Measurements from ENCODE around the gene PPP2R5E.

PPP2R5E gene

DNA sequence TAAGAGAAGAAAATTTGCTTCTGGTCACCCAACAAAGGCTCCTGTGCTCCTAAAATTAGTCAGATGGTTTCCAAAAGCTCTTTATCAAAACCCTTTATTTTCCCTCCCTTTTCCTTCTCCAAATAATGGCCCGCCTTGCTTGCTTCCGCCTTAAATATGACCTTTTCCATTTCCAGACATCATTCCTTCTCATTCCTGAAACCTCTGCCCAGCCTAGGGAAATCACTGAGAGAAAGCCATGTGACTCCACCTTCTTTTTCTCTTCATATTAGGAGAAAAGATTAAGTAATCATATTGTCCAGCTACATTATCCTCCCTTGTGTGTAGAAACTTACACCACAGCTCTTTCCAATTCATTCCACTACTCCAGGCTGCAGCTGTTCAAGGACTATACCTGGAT lies 148.7 kb downstream of the PPP2R5E start:
- Histone ChIP-seq H3K9ac (ENCODE audit: insufficient read length, low read depth) (no peak overlapping the region), H3K4me3 (ENCODE audit: insufficient read length, low read depth) (no peak overlapping the region), H3K9me3 (ENCODE audit: insufficient read depth, low read length) (no peaks in the 10 kb centered on the region), H3K27me3 (ENCODE audit: insufficient read depth, insufficient read length) (no peaks in the 10 kb centered on the region), H3K4me1 (ENCODE audit: insufficient read depth, insufficient read length) (no peaks in the 10 kb centered on the region), H3K36me3 (ENCODE audit: insufficient read depth, insufficient read length, low read length) (peaks cover 20% of the 10 kb centered on the region)
- no peak for DNase-seq (ENCODE audit: low read depth, low spot score)
- no peak for TF ChIP-seq ZNF274 (IDR thresholded peaks at IDR 0.05; ENCODE audit: low read depth, low read length)
- no peak for TF ChIP-seq YY1 (IDR thresholded peaks at IDR 0.05; ENCODE audit: insufficient read depth, insufficient read length)
- TF ChIP-seq SUZ12 (IDR thresholded peaks at IDR 0.05; ENCODE audit: extremely low read depth, insufficient read depth, insufficient read length), result no peak

GRCh38 chr14:63393012-63393411 lies 150.2 kb downstream of the PPP2R5E start:
- TF ChIP-seq YY1 (IDR thresholded peaks at IDR 0.05; ENCODE audit: insufficient read depth, insufficient read length) (no peak), ZNF274 (IDR thresholded peaks at IDR 0.05; ENCODE audit: low read depth, low read length) (no peak), SUZ12 (IDR thresholded peaks at IDR 0.05; ENCODE audit: extremely low read depth, insufficient read depth, insufficient read length) (no peak)
- H3K27me3 ChIP-seq (ENCODE audit: insufficient read depth, insufficient read length), result no peaks in the 10 kb centered on the region
- no peak for DNase-seq (ENCODE audit: low read depth, low spot score)
- no peaks in the 10 kb centered on the region for H3K9me3 ChIP-seq (ENCODE audit: insufficient read depth, low read length)
- no peak overlapping the region for H3K4me3 ChIP-seq (ENCODE audit: insufficient read length, low read depth)
- no peak overlapping the region for H3K9ac ChIP-seq (ENCODE audit: insufficient read length, low read depth)
- peaks cover 32% of the 10 kb centered on the region for H3K36me3 ChIP-seq (ENCODE audit: insufficient read depth, insufficient read length, low read length)
- H3K4me1 ChIP-seq (ENCODE audit: insufficient read depth, insufficient read length), result no peaks in the 10 kb centered on the region

GRCh38 chr14:63392236-63392635 lies 150.9 kb downstream of the PPP2R5E start:
- Histone ChIP-seq H3K27me3 (ENCODE audit: insufficient read depth, insufficient read length) (no peaks in the 10 kb centered on the region), H3K9ac (ENCODE audit: insufficient read length, low read depth) (no peak overlapping the region), H3K9me3 (ENCODE audit: insufficient read depth, low read length) (no peaks in the 10 kb centered on the region), H3K4me1 (ENCODE audit: insufficient read depth, insufficient read length) (no peaks in the 10 kb centered on the region), H3K36me3 (ENCODE audit: insufficient read depth, insufficient read length, low read length) (peaks cover 38% of the 10 kb centered on the region), H3K4me3 (ENCODE audit: insufficient read length, low read depth) (no peak overlapping the region)
- TF ChIP-seq ZNF274 (IDR thresholded peaks at IDR 0.05; ENCODE audit: low read depth, low read length) (no peak), YY1 (IDR thresholded peaks at IDR 0.05; ENCODE audit: insufficient read depth, insufficient read length) (no peak), SUZ12 (IDR thresholded peaks at IDR 0.05; ENCODE audit: extremely low read depth, insufficient read depth, insufficient read length) (no peak)
- DNase-seq (ENCODE audit: low read depth, low spot score), result no peak

DNA sequence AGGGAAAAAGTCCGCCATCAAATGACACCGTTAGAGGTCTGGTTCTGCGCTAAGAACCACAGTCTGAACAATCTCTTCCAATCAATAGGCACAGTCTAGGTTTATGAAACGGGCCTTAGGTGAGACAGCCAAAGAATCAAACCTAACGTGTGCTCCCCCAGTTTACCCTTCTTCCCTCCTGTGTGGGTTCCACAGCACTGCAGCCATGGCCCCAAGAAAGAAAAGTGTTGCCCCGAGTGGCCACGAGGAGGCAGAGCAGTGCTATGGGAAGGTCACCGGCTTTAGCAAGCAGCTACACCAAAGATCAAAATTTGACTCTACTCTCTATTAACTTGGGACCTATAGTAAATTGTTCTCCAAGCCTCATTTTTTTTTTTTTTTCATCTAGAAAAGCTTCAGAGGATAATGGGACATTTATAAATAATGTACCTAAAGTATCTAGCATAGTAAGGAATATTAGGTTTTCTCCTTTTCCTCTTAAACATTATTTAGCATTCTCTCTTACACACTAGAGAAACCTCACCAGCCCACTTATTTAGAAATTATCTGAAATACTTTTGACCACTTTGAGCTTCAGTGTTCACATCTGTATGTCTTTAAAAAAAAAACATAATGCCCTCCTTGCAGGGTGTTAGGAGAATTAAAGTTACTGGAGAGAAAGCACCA lies 154.3 kb downstream of the PPP2R5E start:
- TF ChIP-seq SUZ12 (IDR thresholded peaks at IDR 0.05; ENCODE audit: extremely low read depth, insufficient read depth, insufficient read length) (no peak), YY1 (IDR thresholded peaks at IDR 0.05; ENCODE audit: insufficient read depth, insufficient read length) (no peak), ZNF274 (IDR thresholded peaks at IDR 0.05; ENCODE audit: low read depth, low read length) (no peak)
- no peaks in the 10 kb centered on the region for H3K27me3 ChIP-seq (ENCODE audit: insufficient read depth, insufficient read length)
- H3K36me3 ChIP-seq (ENCODE audit: insufficient read depth, insufficient read length, low read length), result peaks cover 54% of the 10 kb centered on the region
- H3K9me3 ChIP-seq (ENCODE audit: insufficient read depth, low read length), result no peaks in the 10 kb centered on the region
- no peak overlapping the region for H3K4me3 ChIP-seq (ENCODE audit: insufficient read length, low read depth)
- peak; percentile 13 for DNase-seq (ENCODE audit: low read depth, low spot score)
- H3K9ac ChIP-seq (ENCODE audit: insufficient read length, low read depth), result no peak overlapping the region
- H3K4me1 ChIP-seq (ENCODE audit: insufficient read depth, insufficient read length), result no peaks in the 10 kb centered on the region

- Histone ChIP-seq H3K36me3 (ENCODE audit: insufficient read depth, insufficient read length, low read length) (peaks cover 56% of the 10 kb centered on the region), H3K27me3 (ENCODE audit: insufficient read depth, insufficient read length) (no peaks in the 10 kb centered on the region), H3K9me3 (ENCODE audit: insufficient read depth, low read length) (no peaks in the 10 kb centered on the region), H3K4me1 (ENCODE audit: insufficient read depth, insufficient read length) (no peaks in the 10 kb centered on the region), H3K4me3 (ENCODE audit: insufficient read length, low read depth) (no peak overlapping the region), H3K9ac (ENCODE audit: insufficient read length, low read depth) (no peak overlapping the region)
- DNase-seq (ENCODE audit: low read depth, low spot score), result no peak
- TF ChIP-seq ZNF274 (IDR thresholded peaks at IDR 0.05; ENCODE audit: low read depth, low read length) (no peak), SUZ12 (IDR thresholded peaks at IDR 0.05; ENCODE audit: extremely low read depth, insufficient read depth, insufficient read length) (no peak), YY1 (IDR thresholded peaks at IDR 0.05; ENCODE audit: insufficient read depth, insufficient read length) (no peak)
These were observed 155.5 kb downstream of the PPP2R5E start for GRCh38 chr14:63387711-63388110.

DNA sequence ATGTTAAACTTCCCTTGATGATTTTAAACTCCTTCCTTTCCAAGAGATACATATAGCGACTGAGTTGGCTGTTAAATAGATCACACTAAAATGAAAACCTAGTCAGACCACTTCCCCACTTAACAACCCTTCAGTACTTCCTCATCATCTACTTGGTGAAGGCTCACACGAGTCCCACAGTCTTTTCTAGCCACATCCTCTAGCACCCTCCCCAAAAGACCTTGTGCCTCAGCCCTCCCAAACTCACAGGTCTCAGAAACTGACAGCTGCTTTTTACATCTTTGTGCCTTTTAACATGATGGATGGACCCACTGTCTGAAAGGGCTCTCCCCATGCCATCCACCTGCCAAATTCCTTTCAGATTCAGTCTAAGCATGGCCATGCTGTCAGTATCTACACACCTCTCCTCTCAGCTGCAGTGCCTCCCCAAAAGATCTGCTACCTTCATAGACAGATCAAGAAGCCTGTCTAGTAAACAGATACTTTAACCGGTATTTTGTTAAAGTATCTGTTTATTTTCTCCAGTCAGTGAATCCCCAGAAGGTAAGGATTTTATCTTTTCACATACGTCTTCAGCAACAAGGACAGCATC lies 159.3 kb downstream of the PPP2R5E start:
- peaks cover 53% of the 10 kb centered on the region for H3K36me3 ChIP-seq (ENCODE audit: insufficient read depth, insufficient read length, low read length)
- no peaks in the 10 kb centered on the region for H3K27me3 ChIP-seq (ENCODE audit: insufficient read depth, insufficient read length)
- no peak for TF ChIP-seq ZNF274 (IDR thresholded peaks at IDR 0.05; ENCODE audit: low read depth, low read length)
- no peak for TF ChIP-seq YY1 (IDR thresholded peaks at IDR 0.05; ENCODE audit: insufficient read depth, insufficient read length)
- no peak for TF ChIP-seq SUZ12 (IDR thresholded peaks at IDR 0.05; ENCODE audit: extremely low read depth, insufficient read depth, insufficient read length)
- H3K4me3 ChIP-seq (ENCODE audit: insufficient read length, low read depth), result no peak overlapping the region
- no peak for DNase-seq (ENCODE audit: low read depth, low spot score)
- H3K9me3 ChIP-seq (ENCODE audit: insufficient read depth, low read length), result no peaks in the 10 kb centered on the region
- H3K4me1 ChIP-seq (ENCODE audit: insufficient read depth, insufficient read length), result no peaks in the 10 kb centered on the region
- no peak overlapping the region for H3K9ac ChIP-seq (ENCODE audit: insufficient read length, low read depth)

GRCh38 chr14:63378444-63378843 lies 164.7 kb downstream of the PPP2R5E start:
- Histone ChIP-seq H3K27me3 (ENCODE audit: insufficient read depth, insufficient read length) (no peaks in the 10 kb centered on the region), H3K9me3 (ENCODE audit: insufficient read depth, low read length) (no peaks in the 10 kb centered on the region), H3K9ac (ENCODE audit: insufficient read length, low read depth) (no peak overlapping the region), H3K4me1 (ENCODE audit: insufficient read depth, insufficient read length) (no peaks in the 10 kb centered on the region), H3K36me3 (ENCODE audit: insufficient read depth, insufficient read length, low read length) (peaks cover 19% of the 10 kb centered on the region), H3K4me3 (ENCODE audit: insufficient read length, low read depth) (no peak overlapping the region)
- no peak for DNase-seq (ENCODE audit: low read depth, low spot score)
- TF ChIP-seq YY1 (IDR thresholded peaks at IDR 0.05; ENCODE audit: insufficient read depth, insufficient read length) (no peak), ZNF274 (IDR thresholded peaks at IDR 0.05; ENCODE audit: low read depth, low read length) (no peak), SUZ12 (IDR thresholded peaks at IDR 0.05; ENCODE audit: extremely low read depth, insufficient read depth, insufficient read length) (no peak)
